HEK293 (cell line): ENCODE results near the gene METTL26.

Experiments used
- ATF2 ChIP-seq: fragments of 450-650 bp; formaldehyde crosslinking; IDR thresholded peaks from 2 replicates; pipeline ENCODE4 v1.5.1; 2016; ENCODE audit warnings: missing biosample characterization, missing genetic modification characterization, low read depth
- CTCF ChIP-seq: fragments of 450-650 bp; formaldehyde crosslinking; IDR thresholded peaks from 2 replicates; pipeline ENCODE4 v1.5.1; 2016; ENCODE audit warnings: missing biosample characterization, missing genetic modification characterization
- EGR2 ChIP-seq: fragments of 450-650 bp; formaldehyde crosslinking; IDR thresholded peaks from 2 replicates; pipeline ENCODE4 v1.5.1; 2016; ENCODE audit warnings: low read depth, missing biosample characterization, missing genetic modification characterization
- MEIS1 ChIP-seq: sonication (generic); formaldehyde crosslinking; IDR thresholded peaks from 2 replicates; pipeline ENCODE4 v1.8.1; 2022; ENCODE audit warnings: missing genetic modification reagents, mild to moderate bottlenecking, borderline replicate concordance
- PATZ1 ChIP-seq: fragments of 450-650 bp; formaldehyde crosslinking; IDR thresholded peaks from 2 replicates; pipeline ENCODE4 v1.5.1; 2016; ENCODE audit warnings: missing biosample characterization, missing genetic modification characterization
- PBX3 ChIP-seq: sonication (generic); formaldehyde crosslinking; IDR thresholded peaks from 2 replicates; pipeline ENCODE4 v1.8.1; 2022; ENCODE audit warnings: mild to moderate bottlenecking, moderate library complexity, missing genetic modification reagents
- SP2 ChIP-seq: fragments of 450-650 bp; formaldehyde crosslinking; IDR thresholded peaks from 2 replicates; pipeline ENCODE4 v1.5.1; 2016; ENCODE audit warnings: missing biosample characterization, missing genetic modification characterization
- ZBTB21 ChIP-seq: fragments of 450-650 bp; formaldehyde crosslinking; IDR thresholded peaks from 2 replicates; pipeline ENCODE4 v1.5.1; 2017; ENCODE audit warnings: missing biosample characterization, missing genetic modification characterization
- ZNF121 ChIP-seq: fragments of 450-650 bp; formaldehyde crosslinking; IDR thresholded peaks from 2 replicates; pipeline ENCODE4 v1.5.1; 2016; ENCODE audit warnings: missing biosample characterization, missing genetic modification characterization
- ZNF239 ChIP-seq: fragments of 450-650 bp; formaldehyde crosslinking; IDR thresholded peaks from 2 replicates; pipeline ENCODE4 v1.5.1; 2016; ENCODE audit warnings: missing biosample characterization, missing genetic modification characterization
- ZNF362 ChIP-seq: fragments of 450-650 bp; formaldehyde crosslinking; IDR thresholded peaks from 2 replicates; pipeline ENCODE4 v1.5.1; 2016; ENCODE audit warnings: missing biosample characterization, missing genetic modification characterization
- ZNF449 ChIP-seq: fragments of 450-650 bp; formaldehyde crosslinking; IDR thresholded peaks from 2 replicates; pipeline ENCODE4 v1.5.1; 2017; ENCODE audit warnings: missing biosample characterization, mild to moderate bottlenecking, missing genetic modification characterization, moderate library complexity

GRCh38 chr16:675884-676564 lies 39.9 kb upstream of the METTL26 start:
- TF ChIP-seq PATZ1 (tag by site-specific recombination) (no peak), ATF2 (no peak), CTCF (no peak), ZNF449 (tag by site-specific recombination) (no peak), ZNF362 (no peak), SP2 (tag by site-specific recombination) (no peak), PBX3 (no peak), ZNF239 (tag by site-specific recombination) (no peak), ZBTB21 (no peak), EGR2 (no peak), MEIS1 (CRISPR knock-in tag) (no peak), ZNF121 (tag by site-specific recombination) (no peak)
